Inferior parietal cortex (tissue), 1 donor: Measurements from ENCODE around the gene GPR63.

ENCODE experiments used
- DNase-seq: peaks from one replicate; pipeline ENCODE4 v3.0.0-alpha.2; 2016; ENCODE audit errors: extremely low spot score

GPR63 gene

GRCh38 chr6:96821034-96821433 lies 16.2 kb downstream of the GPR63 start:
- DNase-seq, result no peak

GRCh38 chr6:96816301-96816817 lies 20.9 kb downstream of the GPR63 start:
- no peak for DNase-seq

GRCh38 chr6:96814625-96815024 lies 22.7 kb downstream of the GPR63 start:
- DNase-seq, result no peak

GRCh38 chr6:96812077-96812703 lies 25.1 kb downstream of the GPR63 start:
- DNase-seq, result no peak

- DNase-seq, result no peak
These were observed 25.6 kb downstream of the GPR63 start for GRCh38 chr6:96811670-96812069.

- DNase-seq, result no peak
These were observed 26.1 kb downstream of the GPR63 start for GRCh38 chr6:96811136-96811535.

- no peak for DNase-seq
These were observed 28.2 kb downstream of the GPR63 start for GRCh38 chr6:96809119-96809518.

- no peak for DNase-seq
These were observed 34.2 kb downstream of the GPR63 start for GRCh38 chr6:96803106-96803481.

GRCh38 chr6:96795481-96795880 lies 41.8 kb downstream of the GPR63 start:
- DNase-seq, result no peak

GRCh38 chr6:96794980-96795379 lies 42.3 kb downstream of the GPR63 start:
- no peak for DNase-seq

GRCh38 chr6:96792561-96793190 lies 44.6 kb downstream of the GPR63 start:
- DNase-seq, result no peak

- DNase-seq, result no peak
These were observed 47.4 kb downstream of the GPR63 start for GRCh38 chr6:96789871-96790270.

GRCh38 chr6:96787846-96788580 lies 49.3 kb downstream of the GPR63 start:
- no peak for DNase-seq

- DNase-seq, result no peak
These were observed 50.9 kb downstream of the GPR63 start for GRCh38 chr6:96786336-96786735.

GRCh38 chr6:96784650-96785049 lies 52.6 kb downstream of the GPR63 start:
- no peak for DNase-seq

- DNase-seq, result no peak
These were observed 54.0 kb downstream of the GPR63 start for GRCh38 chr6:96783307-96783706.

- DNase-seq, result no peak
These were observed 55.7 kb downstream of the GPR63 start for GRCh38 chr6:96781557-96781956.

- DNase-seq, result no peak
These were observed 60.2 kb downstream of the GPR63 start for GRCh38 chr6:96777113-96777512.

- no peak for DNase-seq
These were observed 61.4 kb downstream of the GPR63 start for GRCh38 chr6:96775727-96776400.

GRCh38 chr6:96766769-96767168 lies 70.5 kb downstream of the GPR63 start:
- no peak for DNase-seq

- DNase-seq, result no peak
These were observed 74.7 kb downstream of the GPR63 start for GRCh38 chr6:96762599-96762998.

GRCh38 chr6:96761794-96762193 lies 75.5 kb downstream of the GPR63 start:
- no peak for DNase-seq
